Stimulated activated CD4-positive, alpha-beta T cell treated with anti-CD3 and anti-CD28 coated beads, Interleukin-15, amount 100 ng/mL, for 48 hours (primary cell): ENCODE results near the gene PIK3R6.

ENCODE experiments used
- DNase-seq, 2 donors: peaks; one replicate each; pipeline ENCODE4 v3.0.0-alpha.2; 2020; ENCODE audit warnings: low read depth in 2 of 2

PIK3R6 gene

DNA sequence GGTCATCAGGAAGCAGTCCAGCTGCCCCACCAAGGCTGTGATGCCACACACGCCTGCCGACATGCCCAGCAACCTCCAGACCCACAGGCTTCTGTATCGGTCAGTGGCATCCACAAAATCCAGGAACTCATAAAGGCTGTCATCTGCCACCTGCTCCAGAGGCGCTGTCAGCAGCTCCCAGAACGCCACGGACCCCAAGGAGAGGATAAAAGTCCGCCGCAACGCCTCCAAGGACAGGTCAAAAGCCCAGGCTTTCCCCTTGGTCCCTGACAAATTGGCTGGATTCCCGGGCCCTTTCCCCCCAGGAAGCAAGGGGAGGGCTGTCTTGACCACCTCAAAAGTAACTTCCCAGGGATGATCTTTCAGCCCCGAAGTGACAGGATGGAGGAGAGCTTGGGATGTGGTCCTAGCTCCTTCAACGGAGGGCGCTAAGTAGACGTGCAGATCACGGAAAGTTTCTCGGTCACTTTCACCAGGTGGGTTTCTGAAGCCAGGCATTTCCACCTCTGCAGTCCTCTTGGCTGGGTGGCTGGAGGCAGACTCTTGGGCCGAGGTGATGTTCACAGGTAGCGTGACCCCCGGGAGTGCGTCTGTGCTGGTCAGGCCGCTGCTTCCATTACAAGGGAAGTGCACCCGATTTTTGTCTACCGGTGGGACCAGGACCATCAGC is 69.2 kb downstream of the PIK3R6 start:
- no peak for DNase-seq

- DNase-seq: no peak
Observed at GRCh38 chr17:8797621-8798175, 69.8 kb downstream of the PIK3R6 start.

GRCh38 chr17:8794636-8795035 is 72.8 kb downstream of the PIK3R6 start:
- DNase-seq: no peak

GRCh38 chr17:8793649-8794048 is 73.8 kb downstream of the PIK3R6 start:
- DNase-seq: no peak

DNA sequence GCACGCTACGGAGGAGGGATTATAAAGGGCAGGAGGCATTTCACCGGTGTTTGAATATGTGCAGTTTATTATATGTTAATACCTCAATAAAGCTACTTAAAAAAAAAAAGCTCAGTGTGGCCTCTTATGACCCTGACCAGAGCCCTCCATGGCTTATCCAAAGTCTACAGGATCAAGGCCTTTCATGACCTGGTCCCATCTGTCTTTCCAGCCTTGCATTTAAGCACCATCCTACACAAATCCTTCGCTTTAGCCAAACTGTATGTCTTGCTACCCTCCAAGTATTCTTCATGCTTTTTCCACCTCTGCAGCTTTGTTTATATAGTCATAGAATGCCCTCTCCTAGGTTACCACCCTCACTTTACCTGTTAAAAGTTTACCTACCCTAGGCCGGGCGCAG is 74.8 kb downstream of the PIK3R6 start:
- DNase-seq: no peak

DNA sequence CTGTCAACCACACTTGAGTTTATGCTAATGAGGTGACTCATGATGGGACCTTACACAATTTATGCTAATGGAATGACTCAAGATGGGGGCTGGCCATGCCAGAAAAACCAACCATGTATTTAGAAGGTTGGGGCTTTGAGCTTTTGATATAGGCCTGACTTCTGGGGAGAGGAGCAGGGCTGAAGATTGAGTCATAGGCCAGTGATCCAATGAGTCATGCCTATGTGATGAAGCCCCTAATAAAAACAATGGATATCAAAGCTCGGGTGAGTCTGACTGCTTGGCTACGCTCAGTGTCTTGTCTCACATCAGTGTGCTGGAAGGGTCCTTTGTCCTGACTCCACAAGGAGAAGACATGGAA is 75.6 kb downstream of the PIK3R6 start:
- DNase-seq: no peak

GRCh38 chr17:8791248-8791909 is 76.1 kb downstream of the PIK3R6 start:
- DNase-seq: no peak

- no peak for DNase-seq
Observed at GRCh38 chr17:8789743-8790142, 77.7 kb downstream of the PIK3R6 start.

DNA sequence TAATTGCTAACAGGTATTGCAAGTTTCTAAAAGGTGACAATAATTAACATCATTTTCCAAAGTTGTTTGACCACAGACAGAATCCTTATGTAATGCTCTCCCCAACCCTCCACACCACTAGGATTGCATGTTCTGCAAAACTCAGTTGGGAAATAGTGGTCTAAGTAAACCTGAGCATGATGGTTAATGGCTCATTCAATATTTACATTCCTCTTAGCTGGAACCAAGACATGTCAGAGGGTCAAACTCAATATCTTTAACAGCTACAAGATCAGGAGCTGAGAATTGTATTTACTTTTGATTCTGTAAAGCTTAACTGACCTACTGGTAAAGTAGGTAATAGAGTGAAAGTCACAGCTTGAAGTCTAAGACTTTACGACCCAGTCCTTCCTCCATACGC is 78.5 kb downstream of the PIK3R6 start:
- no peak for DNase-seq

GRCh38 chr17:8785547-8786413 is 81.7 kb downstream of the PIK3R6 start:
- peak; percentile 10 to 52 for DNase-seq

DNA sequence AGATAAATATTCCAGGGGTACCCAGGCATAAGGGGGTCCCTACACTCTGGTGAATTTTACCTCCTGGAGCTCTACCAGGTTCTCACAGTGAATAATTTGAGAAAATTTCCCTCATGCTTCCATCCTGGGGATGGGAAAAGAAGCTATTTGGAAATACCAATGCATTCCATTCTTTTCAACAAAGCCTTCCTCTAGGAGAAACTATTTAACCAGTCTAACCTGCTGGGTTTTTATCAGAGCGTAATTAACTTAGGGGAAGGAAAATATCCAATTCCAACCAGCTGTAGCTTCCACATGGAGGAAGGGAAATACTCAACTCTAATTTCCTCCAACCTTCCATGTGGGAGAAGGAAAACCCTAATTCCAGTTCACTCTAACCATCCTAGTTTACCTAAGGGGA is 85.3 kb downstream of the PIK3R6 start:
- no peak for DNase-seq

DNA sequence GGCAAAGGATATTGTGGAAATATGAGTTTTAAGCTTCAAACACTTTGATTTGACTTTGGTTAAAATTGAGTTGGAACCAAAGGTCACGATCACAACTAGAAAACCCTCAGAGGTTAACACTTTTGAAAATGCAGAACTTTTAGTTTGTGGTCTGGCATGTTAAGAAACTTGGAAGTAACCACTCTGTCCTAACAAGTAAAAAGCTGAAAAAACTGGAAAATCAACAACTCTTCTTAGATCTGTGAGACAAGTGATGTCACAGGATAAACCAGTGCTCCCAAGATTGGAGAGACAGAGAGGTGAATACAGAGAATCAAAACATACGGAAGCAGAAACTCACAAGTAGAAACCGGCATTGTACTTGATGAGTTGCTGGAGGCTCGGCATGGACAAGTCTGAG is 85.7 kb downstream of the PIK3R6 start:
- DNase-seq: no peak

GRCh38 chr17:8776881-8777280 is 90.6 kb downstream of the PIK3R6 start:
- no peak for DNase-seq

DNA sequence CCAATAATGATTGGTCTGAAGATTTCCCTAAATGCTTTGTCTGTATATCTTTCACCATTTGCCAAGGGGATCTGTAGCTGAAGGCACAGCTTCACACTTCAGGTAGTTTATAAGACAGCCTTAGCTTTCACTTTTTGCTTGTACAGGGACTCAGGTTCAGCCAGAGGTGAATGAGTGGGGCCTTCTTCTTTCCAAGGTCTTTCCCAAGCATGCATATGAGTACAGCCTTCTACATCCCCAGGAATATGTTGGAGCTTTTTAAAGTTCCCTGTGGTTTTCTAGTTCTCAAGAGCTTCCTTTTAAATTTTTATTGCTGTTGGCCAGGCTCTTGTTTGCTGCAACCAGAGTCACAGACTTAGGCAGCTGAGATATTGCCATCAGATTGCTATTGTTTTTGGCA is 91.2 kb downstream of the PIK3R6 start:
- DNase-seq: no peak

- DNase-seq: no peak
Observed at GRCh38 chr17:8766731-8767130, 100.7 kb downstream of the PIK3R6 start.

DNA sequence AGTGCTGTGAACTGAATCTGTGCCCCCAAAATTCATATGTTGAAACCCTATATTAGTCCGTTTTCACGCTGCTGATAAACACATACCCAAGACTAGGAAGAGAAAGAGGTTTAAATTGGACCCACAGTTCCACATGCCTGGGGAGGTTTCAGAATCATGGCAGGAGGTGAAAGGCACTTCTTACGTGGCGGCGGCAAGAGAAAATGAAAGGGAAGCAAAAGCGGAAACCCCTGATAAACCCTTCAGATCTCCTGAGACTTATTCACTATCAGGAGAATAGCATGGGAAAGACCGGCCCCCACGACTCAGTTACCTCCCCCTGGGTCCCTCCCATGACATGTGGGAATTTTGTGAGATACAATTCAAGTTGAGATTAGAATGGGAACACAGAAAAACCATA is 105.5 kb downstream of the PIK3R6 start:
- DNase-seq: no peak

DNA sequence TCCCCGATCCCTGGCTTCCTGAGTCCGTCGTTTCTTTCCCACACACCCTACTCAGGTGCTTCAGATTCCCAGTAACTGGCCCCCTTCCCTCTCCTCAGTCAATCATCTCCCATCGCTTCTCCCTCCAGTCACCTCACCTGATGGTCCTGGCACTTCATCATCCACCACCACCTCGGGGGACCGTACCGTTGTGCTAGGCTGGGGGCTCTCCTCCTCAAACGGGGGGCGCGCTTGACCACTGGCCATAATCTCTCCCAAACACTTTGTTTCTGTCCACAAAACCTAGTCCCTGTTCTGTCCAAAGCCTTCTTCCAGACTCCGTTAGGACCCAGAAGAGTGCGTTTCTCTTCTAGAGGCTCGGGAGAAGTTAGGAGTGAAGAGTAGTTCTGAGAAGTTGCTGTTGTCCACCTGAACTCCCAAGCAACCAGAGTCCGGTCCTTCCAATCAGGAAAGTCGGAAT is 109.3 kb downstream of the PIK3R6 start, which contains the start of gene SPDYE4:
SPDYE4 (minus strand) TSS at position 410 of the 460 bp plus-strand sequence; CDS start at position 246, 164 bp downstream.
- no peak for DNase-seq

DNA sequence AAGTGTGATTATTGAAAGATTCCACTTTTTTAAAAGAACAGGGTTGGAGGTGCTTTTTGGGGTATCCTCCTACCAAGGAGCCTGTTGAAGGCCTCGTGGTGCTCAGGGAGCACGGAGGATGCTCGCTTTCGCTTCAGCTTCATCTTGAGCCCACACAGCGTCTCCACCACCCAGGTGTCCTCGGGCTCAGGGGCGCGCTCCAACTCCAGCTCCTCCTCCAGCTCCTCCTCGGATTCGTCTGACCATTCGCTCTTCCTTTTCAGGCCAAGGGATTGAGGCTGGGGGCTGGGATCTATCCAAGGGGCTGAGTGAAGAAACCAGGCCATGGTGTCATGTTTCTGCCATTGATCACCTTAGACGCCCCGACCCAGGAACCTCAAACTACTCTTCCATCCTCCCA is 110.3 kb downstream of the PIK3R6 start:
- DNase-seq: no peak

DNA sequence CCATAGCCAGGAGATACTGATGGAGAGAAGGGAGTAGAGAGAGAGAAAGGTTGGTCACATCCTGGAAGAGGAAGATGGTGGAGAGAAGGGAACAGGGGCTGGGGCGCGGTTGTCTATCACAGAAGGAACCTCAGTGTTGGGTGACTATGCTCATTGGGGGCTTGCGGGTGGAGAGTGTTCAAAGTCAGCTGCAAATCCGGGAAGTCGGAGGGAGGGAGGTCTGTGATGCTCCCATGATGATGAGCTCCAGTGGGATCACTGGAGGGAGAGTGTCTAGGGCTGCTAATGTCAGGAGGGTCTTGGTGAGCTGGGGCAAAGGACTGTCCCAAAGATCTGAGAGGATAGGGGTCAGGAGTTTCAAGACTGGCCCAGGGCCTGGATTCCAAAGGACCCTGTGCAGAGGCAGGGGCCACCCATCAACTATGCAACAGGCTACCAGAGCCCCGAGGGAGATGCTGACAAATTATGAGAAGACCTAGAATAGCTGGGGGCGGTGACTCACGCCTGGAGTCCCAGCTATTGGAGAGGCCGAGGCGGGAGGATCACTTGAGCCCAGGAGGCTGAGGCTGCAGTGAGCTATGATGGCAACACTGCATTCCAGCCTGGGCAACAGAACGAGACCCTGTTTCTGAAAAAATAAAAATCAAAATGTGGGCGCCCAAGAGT is 111.8 kb downstream of the PIK3R6 start:
- DNase-seq: no peak

GRCh38 chr17:8754890-8755289 is 112.6 kb downstream of the PIK3R6 start:
- DNase-seq: no peak

DNA sequence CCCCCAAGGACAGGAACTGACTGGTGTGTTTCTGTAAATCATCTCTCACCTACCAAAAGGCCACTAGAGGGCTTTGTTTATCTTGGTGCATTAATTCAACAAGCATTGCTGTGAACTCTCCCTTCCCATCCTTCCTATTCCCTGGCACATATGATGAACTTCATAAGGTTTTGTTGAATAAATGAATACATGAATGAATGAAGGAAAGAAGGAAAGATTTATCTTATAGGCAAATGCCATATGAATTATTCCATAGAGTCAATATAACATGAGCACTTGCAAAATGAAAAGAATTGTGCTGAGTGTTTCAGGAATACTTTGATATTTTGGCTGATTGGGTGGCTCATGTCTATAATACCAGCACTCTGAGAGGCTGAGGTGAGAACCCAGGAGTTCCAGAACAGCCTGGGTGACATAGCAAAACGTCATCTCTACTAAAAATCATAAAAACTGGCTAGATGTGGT is 113.5 kb downstream of the PIK3R6 start:
- no peak for DNase-seq
